ENCODE measurements around the gene ANKRD11. TPM values are rescaled to one million over a fixed set of nuclear protein-coding genes. Genes with fewer than 3 reads are reported as not detected.

Gene ANKRD11
- total RNA-seq, 2 donors from 2014 or later, result 118 to 159 TPM

- no peak for TF ChIP-seq CTCF (conservative IDR thresholded peaks at IDR 0.05)
- DNase-seq, result no peak
- H3K9me3 Mint-ChIP-seq, result no peaks in the 10 kb centered on the region
- peaks cover 41% of the 10 kb centered on the region for H3K4me1 Mint-ChIP-seq
- peak overlapping the region; percentile 52 for H3K27ac Mint-ChIP-seq
- Histone ChIP-seq H3K27ac (ENCODE audit: low read depth, low read length) (no peak overlapping the region), H3K27me3 (ENCODE audit: control insufficient read depth, insufficient read depth, low read length, poor library complexity, severe bottlenecking) (no peaks in the 10 kb centered on the region), H3K4me3 (ENCODE audit: low read length) (no peak overlapping the region), H3K9ac (ENCODE audit: extremely low read depth, low read length, poor library complexity, severe bottlenecking) (no peak overlapping the region), H3K9me3 (ENCODE audit: control insufficient read depth, low read length) (no peaks in the 10 kb centered on the region), H3K36me3 (ENCODE audit: control insufficient read depth, insufficient read depth, low read length) (peaks cover 12% of the 10 kb centered on the region), H3K4me1 (ENCODE audit: control insufficient read depth, insufficient read depth, low read length) (peaks cover 5% of the 10 kb centered on the region)
- WGBS, 2 experiments (ENCODE audit: insufficient coverage in 1 of 2, insufficient read length in 1 of 2), result 92 to 97% methylated on average over 5 to 12 of the region's 14 CpGs
- no peaks in the 10 kb centered on the region for H3K27me3 Mint-ChIP-seq (ENCODE audit: insufficient read depth)
- no peak overlapping the region for H3K4me3 Mint-ChIP-seq
- H3K36me3 Mint-ChIP-seq (ENCODE audit: low read depth), result peaks cover 11% of the 10 kb centered on the region
Observed at GRCh38 chr16:89400740-89401139, 89.6 kb downstream of the ANKRD11 start.

GRCh38 chr16:89398924-89399323 lies 91.4 kb downstream of the ANKRD11 start:
- Histone ChIP-seq H3K27me3 (ENCODE audit: control insufficient read depth, insufficient read depth, low read length, poor library complexity, severe bottlenecking) (no peaks in the 10 kb centered on the region), H3K9ac (ENCODE audit: extremely low read depth, low read length, poor library complexity, severe bottlenecking) (no peak overlapping the region), H3K27ac (ENCODE audit: low read depth, low read length) (no peak overlapping the region), H3K4me1 (ENCODE audit: control insufficient read depth, insufficient read depth, low read length) (peaks cover 8% of the 10 kb centered on the region), H3K9me3 (ENCODE audit: control insufficient read depth, low read length) (no peaks in the 10 kb centered on the region), H3K36me3 (ENCODE audit: control insufficient read depth, insufficient read depth, low read length) (peaks cover 12% of the 10 kb centered on the region), H3K4me3 (ENCODE audit: low read length) (no peak overlapping the region)
- peaks cover 44% of the 10 kb centered on the region for H3K4me1 Mint-ChIP-seq
- H3K4me3 Mint-ChIP-seq, result no peak overlapping the region
- TF ChIP-seq CTCF (conservative IDR thresholded peaks at IDR 0.05), result no peak
- H3K9me3 Mint-ChIP-seq, result no peaks in the 10 kb centered on the region
- H3K36me3 Mint-ChIP-seq (ENCODE audit: low read depth), result peaks cover 11% of the 10 kb centered on the region
- WGBS, 2 experiments (ENCODE audit: insufficient coverage in 1 of 2, insufficient read length in 1 of 2), result 92 to 100% methylated on average over 5 to 9 of the region's 9 CpGs
- no peak for DNase-seq
- no peaks in the 10 kb centered on the region for H3K27me3 Mint-ChIP-seq (ENCODE audit: insufficient read depth)
- H3K27ac Mint-ChIP-seq, result peak overlapping the region; percentile 61

- Mint-ChIP-seq H3K27me3 (ENCODE audit: insufficient read depth) (no peaks in the 10 kb centered on the region), H3K4me1 (peaks cover 44% of the 10 kb centered on the region)
Observed at GRCh38 chr16:89397331-89397861, 93.0 kb downstream of the ANKRD11 start.

More at GRCh38 chr16:89397331-89397861, 93.0 kb downstream of the ANKRD11 start:
- H3K4me1 ChIP-seq (ENCODE audit: control insufficient read depth, insufficient read depth, low read length), result peaks cover 8% of the 10 kb centered on the region
- Mint-ChIP-seq H3K27ac (no peak overlapping the region), H3K9me3 (no peaks in the 10 kb centered on the region), H3K36me3 (ENCODE audit: low read depth) (peaks cover 11% of the 10 kb centered on the region), H3K4me3 (no peak overlapping the region)
- no peak for DNase-seq
- 94 to 96% methylated on average over 12 to 16 of the region's 16 CpGs for WGBS, 2 experiments (ENCODE audit: insufficient coverage in 1 of 2, insufficient read length in 1 of 2)
- H3K27me3 ChIP-seq (ENCODE audit: control insufficient read depth, insufficient read depth, low read length, poor library complexity, severe bottlenecking), result no peaks in the 10 kb centered on the region
- no peak overlapping the region for H3K9ac ChIP-seq (ENCODE audit: extremely low read depth, low read length, poor library complexity, severe bottlenecking)
- TF ChIP-seq CTCF (conservative IDR thresholded peaks at IDR 0.05), result no peak
- peaks cover 14% of the 10 kb centered on the region for H3K36me3 ChIP-seq (ENCODE audit: control insufficient read depth, insufficient read depth, low read length)
- no peaks in the 10 kb centered on the region for H3K9me3 ChIP-seq (ENCODE audit: control insufficient read depth, low read length)
- no peak overlapping the region for H3K27ac ChIP-seq (ENCODE audit: low read depth, low read length)
- H3K4me3 ChIP-seq (ENCODE audit: low read length), result no peak overlapping the region

All from endodermal cell (in vitro differentiated cells).